NOMO-1 treated with DMSO at 0.1 percent for 48 hours (cell line): Measurements from ENCODE around the gene UFSP2.

Experiments
- DNase-seq: peaks from one replicate; lab custom pipeline; 2025; ENCODE audit not compliant: unreplicated experiment; lab: John Stamatoyannopoulos, UW

UFSP2 gene, protein sequence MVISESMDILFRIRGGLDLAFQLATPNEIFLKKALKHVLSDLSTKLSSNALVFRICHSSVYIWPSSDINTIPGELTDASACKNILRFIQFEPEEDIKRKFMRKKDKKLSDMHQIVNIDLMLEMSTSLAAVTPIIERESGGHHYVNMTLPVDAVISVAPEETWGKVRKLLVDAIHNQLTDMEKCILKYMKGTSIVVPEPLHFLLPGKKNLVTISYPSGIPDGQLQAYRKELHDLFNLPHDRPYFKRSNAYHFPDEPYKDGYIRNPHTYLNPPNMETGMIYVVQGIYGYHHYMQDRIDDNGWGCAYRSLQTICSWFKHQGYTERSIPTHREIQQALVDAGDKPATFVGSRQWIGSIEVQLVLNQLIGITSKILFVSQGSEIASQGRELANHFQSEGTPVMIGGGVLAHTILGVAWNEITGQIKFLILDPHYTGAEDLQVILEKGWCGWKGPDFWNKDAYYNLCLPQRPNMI

DNA sequence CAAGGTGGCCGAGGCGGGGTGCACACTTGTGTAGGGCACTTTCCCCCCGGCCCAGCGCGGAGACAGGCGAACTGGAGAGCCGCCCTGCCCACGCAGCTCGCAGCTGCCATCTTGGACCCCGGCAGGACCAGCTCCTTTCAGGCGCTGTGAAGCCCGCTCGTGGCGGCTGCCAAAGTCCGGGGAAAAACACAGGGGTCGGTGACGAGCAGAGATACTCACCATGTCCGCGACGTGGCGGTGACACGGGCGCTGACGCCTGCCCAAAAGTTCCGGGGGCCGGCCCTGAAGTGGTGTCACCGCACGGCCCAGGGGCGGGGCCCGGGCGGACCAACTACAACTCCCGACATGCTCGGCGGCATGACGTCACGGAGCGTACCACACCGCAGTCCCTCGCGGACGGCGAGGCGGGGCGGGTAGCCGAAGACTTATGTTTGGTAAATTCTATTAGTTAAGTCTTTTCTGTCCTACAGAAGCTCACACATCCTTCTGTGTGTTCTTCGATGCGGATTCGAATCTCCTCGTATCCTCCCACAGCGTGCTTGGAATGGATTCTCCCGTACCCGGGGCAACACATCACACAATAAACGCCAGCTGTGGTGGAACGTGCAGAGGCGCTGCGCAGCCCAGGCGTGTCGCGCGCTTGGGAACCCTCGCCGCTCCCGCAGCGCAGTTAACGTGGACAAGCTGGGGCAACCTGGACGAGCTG, at the start of gene UFSP2:
Gene UFSP2, minus strand, starts transcription at position 318 of the 706 bp plus-strand sequence. Its CDS starts 96 bp downstream, at position 222.
- peak; percentile 81 for DNase-seq

DNA sequence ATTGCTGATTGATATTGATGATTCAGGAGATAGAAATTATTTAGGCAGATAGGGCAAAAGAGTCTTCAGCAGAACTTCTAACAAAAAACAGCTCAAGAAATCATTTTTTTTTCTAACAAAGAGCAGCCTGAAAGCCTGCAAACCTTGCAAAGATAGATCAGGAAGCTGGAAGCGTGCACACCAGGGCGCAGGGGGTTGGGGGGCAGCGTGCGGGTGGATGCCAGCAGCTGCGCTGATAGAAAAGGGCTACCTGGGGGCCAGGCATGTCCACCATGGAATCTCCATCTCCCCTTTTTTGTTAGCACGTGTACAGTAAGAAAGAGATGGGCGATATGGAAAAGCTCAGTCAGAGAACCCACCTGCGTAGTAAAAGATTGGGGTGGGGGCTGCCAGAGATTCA, 47.5 kb upstream of the UFSP2 start:
- DNase-seq, result no peak

DNA sequence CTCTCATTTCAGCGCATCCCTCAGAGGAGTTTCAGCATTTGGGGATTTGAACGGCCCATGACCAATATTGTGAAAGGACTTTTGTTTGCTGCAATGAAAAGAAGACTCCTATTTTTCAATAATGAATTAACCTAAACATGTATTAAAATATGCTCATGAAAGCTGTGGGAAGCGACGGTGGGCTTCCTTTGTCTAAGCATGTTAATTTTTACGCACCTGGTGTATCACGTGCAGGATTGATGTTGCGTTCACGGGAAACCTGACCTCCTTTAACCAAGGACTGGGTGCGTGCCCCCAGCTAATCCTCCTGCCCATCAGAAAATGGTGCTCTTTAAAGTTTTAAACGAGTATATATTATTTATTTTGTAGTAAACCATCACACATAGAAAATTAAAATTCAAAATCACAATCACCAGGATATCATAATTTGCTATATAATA, 46.4 kb upstream of the UFSP2 start:
- DNase-seq, result no peak

DNA sequence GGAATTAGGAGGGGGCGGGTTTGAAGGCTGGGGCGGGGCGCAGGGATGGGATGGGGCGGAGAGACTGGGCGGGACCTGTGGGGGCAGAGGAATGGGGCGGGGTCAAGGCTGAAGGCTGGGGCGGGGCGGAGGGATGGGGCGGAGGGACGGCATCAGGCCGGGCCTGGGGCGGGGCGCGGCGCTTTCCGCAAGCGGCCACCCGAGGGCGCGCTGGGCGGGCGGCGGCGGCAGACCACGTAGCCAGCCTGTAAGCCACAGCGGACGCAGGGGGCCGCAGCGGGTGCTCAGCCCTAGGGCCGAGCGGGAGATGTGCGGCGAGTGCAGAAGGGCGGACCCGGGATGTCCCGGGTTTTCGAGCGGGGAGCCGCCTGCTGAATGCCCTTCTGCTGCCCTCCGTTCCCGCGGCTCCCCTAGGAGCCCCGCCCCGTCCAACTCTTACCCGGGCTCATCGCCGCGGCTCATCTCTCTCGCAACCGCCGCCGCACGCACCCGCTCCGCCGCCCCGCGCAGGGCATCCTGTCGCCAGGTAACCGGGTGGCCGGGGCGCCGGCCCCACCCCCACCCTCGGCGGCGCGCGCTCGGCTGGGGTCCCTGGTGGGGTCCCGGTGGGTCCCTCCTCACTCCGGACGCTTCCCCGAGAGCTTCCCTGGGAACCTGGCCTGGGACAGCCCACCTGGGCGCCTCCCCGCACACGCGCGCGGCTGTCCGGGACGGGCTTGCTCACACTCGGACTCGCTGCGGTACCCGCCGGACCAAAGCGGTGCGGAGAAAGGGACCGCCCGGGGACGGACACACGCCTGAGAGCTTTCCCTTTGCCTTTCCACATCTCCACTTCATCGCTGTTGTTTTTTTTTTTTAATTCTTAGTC, 45.7 kb upstream of the UFSP2 start, which contains the start of gene CCDC110:
Gene CCDC110, minus strand, starts transcription at position 499 of the 868 bp plus-strand sequence. Its CDS starts 50 bp downstream, at position 449.
- peak; percentile 73 for DNase-seq

DNA sequence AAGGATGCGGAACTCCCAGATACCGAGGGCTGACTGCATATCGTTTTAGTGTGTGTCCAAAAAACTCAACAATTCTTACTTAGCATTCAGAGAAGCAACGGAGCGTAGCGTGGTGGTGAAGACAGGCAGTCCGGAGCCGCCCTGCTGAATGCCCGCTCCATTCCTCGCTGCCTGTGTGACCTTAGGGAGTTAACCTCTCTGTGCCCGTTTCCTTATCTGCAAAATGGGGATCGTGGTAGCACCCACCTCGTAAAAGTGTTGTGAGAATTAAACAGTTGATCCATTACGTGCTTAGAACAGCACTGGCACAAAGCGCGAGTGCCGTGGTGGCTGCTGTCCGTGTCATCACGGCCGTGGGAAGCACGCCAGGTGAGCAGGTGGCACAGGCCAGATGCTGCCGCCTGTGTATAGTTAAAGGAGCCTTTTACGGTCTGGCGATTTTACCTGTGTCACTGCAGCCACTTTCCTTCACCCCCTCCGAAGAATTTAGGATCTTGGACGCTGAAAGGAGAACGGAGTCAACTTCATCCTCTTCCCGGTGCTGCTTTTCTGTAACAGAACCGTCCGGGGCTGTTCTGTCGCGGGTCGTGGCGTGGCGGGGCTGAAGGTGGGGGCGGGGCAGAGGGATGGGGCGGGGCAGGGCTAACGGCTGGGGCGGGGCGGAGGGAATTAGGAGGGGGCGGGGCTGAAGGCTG, 44.9 kb upstream of the UFSP2 start:
- peak; percentile 9 for DNase-seq

DNA sequence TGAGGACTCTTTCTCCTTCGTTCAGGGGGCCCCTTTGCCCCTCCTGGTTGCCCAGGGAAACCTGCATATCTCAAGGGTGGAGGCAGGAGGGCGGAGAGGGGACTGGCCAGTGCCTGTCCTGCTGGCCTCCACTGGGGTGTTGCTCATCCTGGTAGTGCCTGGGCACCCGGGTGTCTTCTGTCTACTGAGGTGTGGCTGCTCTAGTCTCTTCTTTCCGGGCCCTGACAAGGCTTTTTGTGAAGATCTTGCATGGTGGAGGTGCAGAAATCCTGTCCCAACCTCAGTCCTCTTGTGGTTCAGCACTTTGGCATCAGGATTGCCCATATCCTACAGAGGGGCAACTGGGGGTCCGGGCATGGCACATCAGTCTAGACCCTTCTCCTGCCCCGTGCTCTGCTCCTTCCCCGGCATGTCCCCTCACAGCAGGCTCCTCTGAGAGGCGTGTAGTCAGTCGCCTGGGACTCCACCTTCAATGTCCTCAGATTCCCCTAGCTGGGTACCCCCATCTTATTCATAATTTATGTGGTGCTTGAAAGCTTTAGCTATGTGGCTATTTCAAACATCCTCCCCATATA, 43.9 kb upstream of the UFSP2 start:
- DNase-seq, result no peak

DNA sequence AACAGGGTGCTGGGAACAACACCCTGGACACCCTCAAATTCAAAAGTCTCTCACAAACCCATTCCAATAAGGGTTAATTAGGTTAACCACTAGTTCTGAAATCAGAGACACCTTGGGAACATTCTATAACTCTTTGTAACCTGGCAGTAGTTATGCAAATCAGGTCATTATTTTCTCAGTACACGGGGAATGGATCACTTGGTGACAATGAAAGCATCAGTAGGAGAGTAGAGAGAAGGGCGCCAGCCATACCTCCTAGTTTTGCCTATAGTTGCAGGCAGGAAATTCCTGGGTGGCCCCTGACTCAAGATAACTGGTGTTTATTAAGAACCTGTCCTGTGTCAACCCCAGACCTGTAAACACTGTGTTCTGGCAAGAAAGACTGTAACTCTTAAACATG, 43.2 kb upstream of the UFSP2 start:
- DNase-seq, result no peak

DNA sequence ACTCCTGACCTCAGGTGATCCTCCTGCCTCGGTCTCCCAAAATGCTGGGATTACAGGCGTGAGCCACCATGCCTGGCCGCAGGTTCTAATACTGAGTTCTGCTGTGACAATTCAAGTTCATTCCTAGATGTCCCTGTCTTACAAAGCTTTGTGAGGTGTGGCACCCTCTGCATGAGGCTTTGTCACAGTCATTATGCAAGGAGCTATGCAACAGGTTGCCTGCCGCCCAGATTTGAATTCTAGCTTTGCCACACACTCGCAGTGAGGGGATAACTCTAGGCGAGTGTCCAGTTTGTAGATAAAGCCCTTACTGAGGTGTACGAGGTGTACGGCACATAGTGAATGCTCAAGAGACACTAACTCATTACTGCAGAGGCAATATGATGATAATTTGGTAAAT, 42.2 kb upstream of the UFSP2 start:
- DNase-seq, result no peak

DNA sequence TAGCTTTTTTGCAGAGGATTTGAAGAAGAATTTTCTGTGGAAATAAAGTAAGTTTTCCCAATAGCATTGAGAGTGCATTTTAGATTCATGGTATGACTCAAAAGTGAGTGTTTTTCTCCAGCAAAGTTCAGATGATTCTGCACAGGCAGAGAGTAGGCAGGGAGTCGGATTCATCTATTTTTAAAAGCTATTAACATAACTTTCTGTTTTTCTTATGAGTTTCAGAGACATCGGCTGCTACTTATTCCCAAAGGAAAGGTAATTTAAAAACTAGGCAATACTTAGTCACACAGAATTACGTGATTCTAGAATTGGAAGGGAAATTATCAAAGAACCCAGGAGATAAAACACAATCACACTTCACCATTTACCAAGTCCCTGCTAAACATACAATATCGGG, 41.3 kb upstream of the UFSP2 start:
- no peak for DNase-seq

DNA sequence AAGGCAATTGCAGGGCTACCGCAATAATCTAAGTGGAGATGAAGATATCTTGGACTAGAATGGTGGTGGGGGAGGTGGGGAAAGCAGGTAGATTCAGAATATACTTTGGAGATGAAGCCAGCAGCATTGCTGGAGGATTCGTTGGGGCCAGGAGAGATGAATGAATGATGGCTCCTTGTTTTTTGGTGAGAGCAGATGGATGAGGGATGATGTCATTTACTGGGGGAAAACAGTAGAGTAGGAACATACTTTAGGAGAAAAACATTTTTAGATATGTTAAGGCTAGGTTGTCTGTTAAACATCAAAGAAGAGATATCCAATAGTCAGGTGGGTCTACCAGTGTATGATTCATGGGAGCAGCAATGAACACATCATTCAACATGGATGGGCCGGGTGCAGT, 39.9 kb upstream of the UFSP2 start:
- DNase-seq, result no peak

DNA sequence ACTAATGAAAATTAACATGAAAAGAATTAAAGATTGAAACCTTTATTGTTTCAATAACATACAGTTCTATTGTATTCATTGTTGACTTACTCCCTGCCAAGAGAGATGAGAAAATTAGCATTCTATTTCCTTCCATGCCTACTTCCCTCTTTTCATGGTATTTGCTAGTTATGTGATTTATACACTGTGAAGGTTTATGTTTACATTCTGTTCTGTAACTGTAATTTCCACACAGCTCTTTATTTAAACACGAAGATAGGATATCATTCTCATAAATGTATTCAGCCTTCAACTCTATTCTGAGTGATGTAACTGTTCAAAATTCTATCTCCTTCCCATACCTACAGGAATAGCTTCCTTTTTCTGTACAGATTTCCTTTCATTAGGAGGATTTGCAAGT, 39.1 kb upstream of the UFSP2 start:
- no peak for DNase-seq

DNA sequence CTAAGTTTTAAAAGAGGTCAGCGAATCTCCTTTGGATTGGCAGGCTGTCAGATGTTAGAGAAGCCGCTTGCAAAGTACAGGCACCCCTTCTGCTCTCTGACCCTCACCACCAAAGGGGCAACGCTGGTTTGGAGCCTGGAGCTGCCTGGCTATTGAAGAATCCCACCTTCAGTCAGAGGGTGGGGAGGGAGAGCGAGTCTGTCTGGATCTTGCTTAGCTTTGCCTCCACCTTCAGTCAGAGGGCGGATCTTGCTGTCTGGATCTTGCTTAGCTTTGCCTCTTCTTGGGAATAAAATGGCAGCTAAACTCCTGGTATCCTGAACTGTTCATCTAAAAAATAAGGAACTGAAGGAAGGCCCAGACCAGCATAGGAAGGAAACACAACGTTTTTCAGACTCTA, 38.4 kb upstream of the UFSP2 start:
- no peak for DNase-seq

DNA sequence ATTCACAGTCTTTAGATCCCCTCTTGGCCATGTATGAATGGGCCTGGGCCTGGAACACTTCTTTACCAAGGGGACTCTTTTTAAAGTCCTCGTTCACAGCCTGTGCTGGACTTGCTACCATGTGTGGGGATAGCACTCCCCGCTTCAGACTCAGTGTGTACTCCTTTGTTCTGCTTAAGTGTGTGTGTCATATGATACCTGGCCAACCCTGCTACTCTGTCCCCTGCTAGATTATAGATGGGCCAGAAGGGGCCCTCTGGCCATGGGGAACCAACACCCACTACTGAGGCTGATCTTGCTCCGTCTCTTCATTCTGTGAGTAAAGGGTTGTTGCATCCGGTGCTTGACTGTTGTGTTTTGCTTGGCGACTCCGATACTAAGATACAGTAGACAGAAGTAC, 37.8 kb upstream of the UFSP2 start:
- no peak for DNase-seq

DNA sequence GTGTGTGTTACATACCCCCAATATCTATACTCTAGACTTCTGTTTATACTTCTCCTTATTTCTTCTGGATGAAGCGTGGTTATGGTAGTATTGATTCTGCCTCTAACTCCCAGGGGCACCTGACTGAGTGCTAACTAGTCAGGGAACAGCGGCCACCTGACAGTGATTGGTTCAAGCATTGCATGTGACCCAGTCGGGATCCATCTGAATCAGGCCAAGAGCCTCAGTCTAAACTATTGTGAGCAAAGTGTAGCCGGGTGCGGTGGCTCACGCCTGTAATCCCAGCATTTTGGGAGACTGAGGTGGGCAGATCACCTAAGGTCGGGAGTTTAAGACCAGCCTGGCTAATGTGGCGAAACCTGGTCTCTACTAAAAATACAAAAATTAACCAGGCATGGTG, 35.8 kb upstream of the UFSP2 start:
- DNase-seq, result no peak

DNA sequence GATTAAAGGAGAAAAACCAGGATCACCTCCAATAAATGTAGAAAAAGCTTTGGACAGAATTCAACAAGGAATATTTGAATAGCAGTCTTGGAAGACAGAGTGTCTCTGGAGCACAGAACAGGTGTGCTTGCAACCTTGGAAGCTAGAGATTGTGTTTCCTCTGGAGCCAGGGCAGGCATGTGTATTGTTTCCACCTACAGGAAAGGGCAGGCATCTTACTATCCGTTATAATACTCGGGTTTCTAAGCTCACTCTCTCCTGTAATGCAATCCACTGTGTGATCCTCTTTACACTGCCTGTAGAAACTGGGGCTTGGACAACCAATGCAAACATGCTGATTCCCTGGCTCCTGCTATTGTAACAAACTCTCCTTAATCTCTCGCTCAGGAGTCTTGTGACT, 31.4 kb upstream of the UFSP2 start:
- no peak for DNase-seq

DNA sequence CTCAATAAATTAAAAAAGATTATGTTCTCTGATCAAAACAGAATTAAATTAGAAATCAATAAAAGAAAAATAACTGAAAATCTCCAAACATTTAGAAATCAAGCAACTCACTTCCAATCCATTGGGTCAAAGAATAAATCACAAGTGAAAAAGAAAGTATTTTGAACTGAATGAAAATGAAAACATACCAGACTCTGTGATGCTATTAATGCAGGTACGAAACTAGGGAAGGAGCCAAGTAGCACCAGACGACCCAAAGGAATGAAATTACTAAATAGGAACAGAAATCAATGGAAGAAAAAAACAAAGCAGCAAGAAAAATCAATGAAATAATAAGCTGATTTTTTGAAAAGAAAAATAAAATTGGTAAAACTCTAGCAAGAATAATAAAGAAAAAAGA, 30.4 kb upstream of the UFSP2 start:
- no peak for DNase-seq

DNA sequence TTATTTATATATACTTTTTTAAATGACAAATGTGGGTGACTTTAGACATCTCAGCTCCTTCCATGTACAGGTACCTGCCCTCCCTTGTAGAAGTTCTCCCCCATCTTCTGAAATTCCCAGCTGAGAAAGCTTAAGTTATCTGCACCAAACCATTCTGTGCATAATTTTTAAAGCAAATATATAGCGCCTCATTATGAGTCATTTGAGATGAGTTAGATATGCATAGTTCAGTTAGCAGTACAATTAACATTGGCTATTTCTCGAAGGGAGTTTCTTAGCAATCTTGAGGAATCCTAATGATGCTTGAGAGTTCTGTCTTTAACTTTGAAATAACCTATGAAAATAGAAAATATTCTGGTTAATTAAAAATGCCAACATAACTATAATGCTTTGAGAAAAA, 19.4 kb upstream of the UFSP2 start:
- DNase-seq, result no peak

DNA sequence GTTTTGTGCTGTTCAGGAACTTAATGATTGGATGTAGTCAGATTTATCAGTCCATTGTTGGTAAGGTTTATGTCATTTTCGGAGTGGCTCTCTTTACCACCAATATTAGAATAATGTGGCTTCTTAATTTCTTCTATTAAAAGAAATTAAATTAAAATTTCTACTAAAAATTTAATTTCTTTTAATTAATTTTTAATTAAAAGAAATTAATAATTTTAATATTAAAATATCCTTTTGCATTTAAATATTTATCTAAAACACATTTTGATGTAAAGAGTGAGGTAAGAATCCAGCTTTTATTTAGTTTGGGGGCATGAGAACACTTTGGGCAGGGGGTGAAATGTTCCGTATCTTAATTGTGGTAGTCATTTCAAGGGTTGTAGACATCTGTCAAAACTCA, 15.7 kb upstream of the UFSP2 start:
- no peak for DNase-seq

DNA sequence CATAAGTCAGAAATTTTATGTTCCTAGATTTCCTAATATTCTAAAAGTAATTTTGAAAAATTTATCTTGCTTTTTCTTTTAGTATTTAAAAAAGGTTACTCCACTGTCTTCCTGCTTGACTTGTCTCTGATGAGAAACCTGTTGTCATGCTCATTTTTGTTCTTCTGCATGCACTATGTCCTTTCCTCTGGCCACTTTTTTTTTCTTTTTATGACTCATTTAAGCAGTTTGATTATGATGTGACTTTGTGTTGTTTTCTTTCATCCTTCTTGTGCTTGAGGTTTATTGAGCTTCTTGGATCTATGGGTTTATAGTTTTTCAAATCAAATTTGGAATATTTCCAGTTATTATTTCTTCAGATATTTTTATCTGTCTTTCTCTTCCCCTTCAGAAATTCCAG, 12.0 kb upstream of the UFSP2 start:
- no peak for DNase-seq

DNA sequence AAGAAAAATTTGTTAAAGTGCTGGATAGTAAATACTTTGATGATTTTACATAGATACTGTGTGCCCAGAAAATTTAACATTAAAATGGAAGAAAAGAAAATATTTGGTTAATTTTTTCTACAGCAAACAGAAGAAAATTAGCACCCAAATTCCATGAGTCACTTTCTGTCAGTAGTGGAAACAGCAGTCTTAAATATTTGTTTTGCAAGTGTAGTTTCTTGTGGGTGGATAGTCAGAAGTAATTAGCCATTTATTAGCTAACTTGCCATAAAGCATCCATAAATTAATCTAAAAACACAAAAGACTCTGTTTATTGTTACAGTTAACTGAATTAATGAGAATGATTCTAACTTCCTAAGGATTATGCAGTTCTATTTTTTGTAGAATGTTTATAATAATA, 9.7 kb upstream of the UFSP2 start:
- DNase-seq, result no peak
